ENCODE data around the gene RHBDD1. TPM values are rescaled to one million over a fixed set of nuclear protein-coding genes. Genes with fewer than 3 reads are reported as not detected.

The RHBDD1 gene
- total and polyA plus RNA-seq, 2 experiments from 2014 or later, result 20.1 to 20.9 TPM

- Histone ChIP-seq H4K20me1 (ENCODE audit: insufficient read depth, poor library complexity, severe bottlenecking) (no peaks in the 10 kb centered on the region), H3K9me2 (replicated peaks; ENCODE audit: insufficient read depth) (no peaks in the 10 kb centered on the region), H3K36me3 (replicated peaks; ENCODE audit: insufficient read depth, low read depth) (no peaks in the 10 kb centered on the region), H3K4me3 (no peak overlapping the region), H3K79me2 (no peaks in the 10 kb centered on the region), H3K27me3 (no peaks in the 10 kb centered on the region), H2AFZ (no peak overlapping the region), H3K9me3 (ENCODE audit: low read depth) (no peaks in the 10 kb centered on the region), H3K4me1 (ENCODE audit: insufficient read depth) (no peaks in the 10 kb centered on the region), H3K27ac (no peak overlapping the region), H3K4me2 (no peak overlapping the region)
- no peak for DNase-seq (ENCODE audit: low spot score)
- WGBS (ENCODE audit: low lambda C conversion rate, missing lambda C conversion rate), result 98% methylated on average over 2 of the region's 2 CpGs
- TF ChIP-seq EZH2phosphoT487 (IDR thresholded peaks at IDR 0.05; ENCODE audit: low read depth, severe bottlenecking, unreplicated experiment) (no peak), EZH2 (IDR thresholded peaks at IDR 0.05; ENCODE audit: borderline replicate concordance) (no peak), CTCF (IDR thresholded peaks at IDR 0.05; ENCODE audit: poor library complexity) (no peak)
Measured at GRCh38 chr2:226934546-226935201, 98.8 kb downstream of the RHBDD1 start.

GRCh38 chr2:226943862-226944620 lies 108.2 kb downstream of the RHBDD1 start:
- H4K20me1 ChIP-seq (ENCODE audit: insufficient read depth, poor library complexity, severe bottlenecking), result no peaks in the 10 kb centered on the region
- no peaks in the 10 kb centered on the region for H3K9me3 ChIP-seq (ENCODE audit: low read depth)
- no peak overlapping the region for H2AFZ ChIP-seq
- no peaks in the 10 kb centered on the region for H3K36me3 ChIP-seq (replicated peaks; ENCODE audit: insufficient read depth, low read depth)
- 90% methylated on average over 9 of the region's 9 CpGs for WGBS (ENCODE audit: low lambda C conversion rate, missing lambda C conversion rate)
- no peaks in the 10 kb centered on the region for H3K79me2 ChIP-seq
- H3K27ac ChIP-seq, result no peak overlapping the region
- no peak overlapping the region for H3K4me3 ChIP-seq
- no peaks in the 10 kb centered on the region for H3K4me1 ChIP-seq (ENCODE audit: insufficient read depth)
- H3K9me2 ChIP-seq (replicated peaks; ENCODE audit: insufficient read depth), result no peaks in the 10 kb centered on the region
- TF ChIP-seq CTCF (IDR thresholded peaks at IDR 0.05; ENCODE audit: poor library complexity) (no peak), EZH2phosphoT487 (IDR thresholded peaks at IDR 0.05; ENCODE audit: low read depth, severe bottlenecking, unreplicated experiment) (no peak), EZH2 (IDR thresholded peaks at IDR 0.05; ENCODE audit: borderline replicate concordance) (no peak)
- no peak for DNase-seq (ENCODE audit: low spot score)
- H3K27me3 ChIP-seq, result no peaks in the 10 kb centered on the region
- H3K4me2 ChIP-seq, result no peak overlapping the region

GRCh38 chr2:226953206-226953605 lies 117.4 kb downstream of the RHBDD1 start:
- Histone ChIP-seq H3K79me2 (no peaks in the 10 kb centered on the region), H3K9me3 (ENCODE audit: low read depth) (no peaks in the 10 kb centered on the region), H3K4me1 (ENCODE audit: insufficient read depth) (no peaks in the 10 kb centered on the region), H3K4me2 (no peak overlapping the region), H3K9me2 (replicated peaks; ENCODE audit: insufficient read depth) (no peaks in the 10 kb centered on the region), H4K20me1 (ENCODE audit: insufficient read depth, poor library complexity, severe bottlenecking) (no peaks in the 10 kb centered on the region), H3K36me3 (replicated peaks; ENCODE audit: insufficient read depth, low read depth) (no peaks in the 10 kb centered on the region), H3K4me3 (no peak overlapping the region), H3K27me3 (no peaks in the 10 kb centered on the region), H3K27ac (no peak overlapping the region), H2AFZ (no peak overlapping the region)
- 86% methylated on average over 3 of the region's 3 CpGs for WGBS (ENCODE audit: low lambda C conversion rate, missing lambda C conversion rate)
- TF ChIP-seq EZH2phosphoT487 (IDR thresholded peaks at IDR 0.05; ENCODE audit: low read depth, severe bottlenecking, unreplicated experiment) (no peak), EZH2 (IDR thresholded peaks at IDR 0.05; ENCODE audit: borderline replicate concordance) (no peak), CTCF (IDR thresholded peaks at IDR 0.05; ENCODE audit: poor library complexity) (no peak)
- DNase-seq (ENCODE audit: low spot score), result no peak

Data from hepatocyte (in vitro differentiated cells).